HG02678 (cell line): ENCODE results near the gene DNAJA4.
"Not testable (repeated sequence)": the region's sequence is repeated elsewhere in the genome, so short reads cannot be mapped to it uniquely, and the experiment has no call there.

Experiments used
- ATAC-seq: cut with Tn5 transposase; IDR thresholded peaks from one replicate; pipeline ENCODE4 v1.9.1; 2021; ENCODE audit warnings: mild to moderate bottlenecking, moderate library complexity; ENCODE audit not compliant: unreplicated experiment

Gene DNAJA4

GRCh38 chr15:78243491-78243941 is 20.8 kb upstream of the DNAJA4 start:
- no peak for ATAC-seq

- ATAC-seq: no peak
Observed at GRCh38 chr15:78244101-78244500, 20.3 kb upstream of the DNAJA4 start.

- no peak for ATAC-seq
Observed at GRCh38 chr15:78244893-78245292, 19.5 kb upstream of the DNAJA4 start.

GRCh38 chr15:78245392-78245791 is 19.0 kb upstream of the DNAJA4 start:
- not testable (repeated sequence) for ATAC-seq

DNA sequence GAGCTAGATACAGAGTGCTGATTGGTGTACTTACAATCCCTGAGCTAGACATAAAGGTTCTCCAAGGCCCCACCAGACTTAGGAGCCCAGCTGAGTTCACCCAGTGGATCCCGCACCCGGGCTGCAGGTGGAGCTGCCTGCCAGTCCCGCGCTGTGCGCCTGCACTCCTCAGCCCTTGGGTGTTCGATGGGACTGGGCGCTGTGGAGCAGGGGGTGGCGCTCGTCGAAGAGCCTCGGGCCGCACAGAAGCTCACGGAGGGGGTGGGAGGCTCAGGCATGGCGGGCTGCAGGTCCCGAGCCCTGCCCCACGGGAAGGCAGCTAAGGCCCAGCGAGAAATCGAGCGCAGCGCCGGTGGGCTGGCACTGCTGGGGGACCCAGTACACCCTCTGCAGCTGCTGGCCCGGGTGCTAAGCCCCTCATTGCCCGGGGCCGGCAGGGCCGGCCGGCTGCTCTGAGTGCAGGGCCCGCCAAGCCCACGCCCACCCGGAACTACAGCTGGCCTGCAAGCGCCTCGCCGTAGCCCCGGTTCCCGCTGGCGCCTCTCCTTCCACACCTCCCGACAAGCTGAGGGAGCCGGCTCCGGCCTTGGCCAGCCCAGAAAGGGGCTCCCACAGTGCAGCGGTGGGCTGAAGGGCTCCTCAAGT is 18.3 kb upstream of the DNAJA4 start:
- not testable (repeated sequence) for ATAC-seq

DNA sequence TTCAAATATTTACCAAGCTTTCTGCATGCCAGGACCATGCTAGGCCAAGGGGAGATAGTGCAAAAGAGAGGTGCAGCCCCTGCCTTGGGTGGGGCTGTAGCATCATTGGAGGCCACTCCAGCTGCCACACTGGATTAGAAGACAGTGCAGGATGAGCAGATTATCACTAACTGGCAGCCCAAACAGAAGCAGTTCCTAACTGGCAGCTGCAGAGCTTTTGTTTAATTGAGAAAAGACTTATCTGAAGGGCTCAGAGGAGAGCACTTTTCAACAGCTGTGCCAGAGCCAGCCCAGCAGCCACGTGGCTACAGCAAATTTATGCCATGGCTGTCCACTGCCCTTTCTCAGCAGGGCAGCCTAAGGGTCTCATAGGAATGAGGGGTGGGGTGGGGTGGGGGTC is 16.5 kb upstream of the DNAJA4 start:
- ATAC-seq: no peak

DNA sequence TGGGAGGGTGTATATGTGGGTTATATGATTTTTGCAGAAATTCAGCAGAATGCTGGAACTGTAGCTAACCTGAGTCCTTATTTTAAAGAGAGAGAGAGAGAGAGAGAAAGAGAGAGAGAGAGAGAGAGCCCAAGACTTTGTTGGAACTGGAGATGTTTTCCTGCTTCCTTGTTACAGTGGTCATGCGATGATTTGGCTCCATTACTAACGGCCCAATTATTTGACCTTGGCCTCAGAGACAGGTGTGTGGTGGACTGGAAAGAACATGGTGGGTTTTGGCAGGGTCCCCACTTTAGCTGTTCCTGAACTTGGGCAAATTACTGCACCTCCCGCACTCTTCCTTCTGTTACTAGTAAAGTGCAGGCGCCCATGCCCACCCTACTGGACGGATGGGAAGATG is 15.2 kb upstream of the DNAJA4 start:
- ATAC-seq: no peak

- ATAC-seq: no peak
Observed at GRCh38 chr15:78251136-78251535, 13.2 kb upstream of the DNAJA4 start.

- no peak for ATAC-seq
Observed at GRCh38 chr15:78255421-78256043, 8.8 kb upstream of the DNAJA4 start.

- no peak for ATAC-seq
Observed at GRCh38 chr15:78256044-78256437, 8.3 kb upstream of the DNAJA4 start.

DNA sequence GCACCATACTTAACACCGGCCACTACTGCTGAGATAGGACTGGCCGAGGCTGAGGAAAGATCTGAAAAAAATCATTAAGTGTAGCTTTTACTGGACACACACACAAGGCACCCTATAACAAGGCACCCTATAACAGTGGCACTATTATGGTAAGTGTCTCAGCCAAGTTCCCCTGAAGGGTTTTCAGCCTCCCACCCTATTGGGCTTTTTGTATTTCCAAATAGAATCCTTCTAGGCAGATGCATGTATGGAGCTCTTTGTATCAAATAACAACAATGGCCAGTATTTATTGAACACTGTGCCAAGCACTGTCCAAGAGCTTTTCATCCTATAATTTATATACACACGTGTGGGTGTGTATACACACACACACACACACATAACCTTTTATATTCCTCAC is 6.7 kb upstream of the DNAJA4 start:
- ATAC-seq: no peak

DNA sequence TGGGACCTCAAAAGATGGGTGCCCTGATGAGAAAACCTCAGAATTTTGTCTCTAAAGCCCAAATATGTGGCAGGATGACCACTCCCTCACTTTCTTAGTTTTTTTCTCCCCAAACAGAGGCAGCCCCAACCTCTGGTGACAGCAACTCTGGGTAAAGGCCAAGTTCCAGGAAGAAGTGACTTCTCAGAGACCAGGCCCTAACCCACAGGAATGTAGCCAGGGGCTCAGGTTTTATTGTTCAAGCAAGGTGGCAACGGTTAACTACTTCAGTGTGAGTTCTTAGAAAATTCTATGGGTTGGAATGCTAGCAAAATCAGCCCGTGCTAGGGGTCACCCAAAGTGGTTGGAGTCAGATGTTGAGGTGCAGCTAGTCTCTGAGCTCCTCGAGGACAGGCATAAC is 5.1 kb upstream of the DNAJA4 start:
- no peak for ATAC-seq

DNA sequence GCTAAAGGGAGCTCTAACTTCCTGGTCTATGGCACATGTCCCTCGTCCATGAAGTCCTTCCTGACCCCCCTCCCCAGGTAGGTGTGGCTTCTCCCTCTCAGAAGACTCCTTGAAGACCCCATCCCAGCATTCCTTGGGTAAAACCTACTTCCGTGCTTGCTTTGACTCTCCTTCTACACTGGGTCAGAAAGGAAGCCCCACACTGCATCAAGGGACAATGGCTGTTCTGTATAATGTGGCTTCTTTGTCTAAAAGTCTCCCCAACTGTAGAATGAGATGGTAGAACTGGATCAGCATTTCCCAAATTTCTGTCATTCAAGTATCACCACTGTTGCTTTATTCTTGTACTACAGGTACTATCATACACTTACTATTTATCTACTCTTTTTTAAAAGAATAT is 3.9 kb upstream of the DNAJA4 start:
- no peak for ATAC-seq

DNA sequence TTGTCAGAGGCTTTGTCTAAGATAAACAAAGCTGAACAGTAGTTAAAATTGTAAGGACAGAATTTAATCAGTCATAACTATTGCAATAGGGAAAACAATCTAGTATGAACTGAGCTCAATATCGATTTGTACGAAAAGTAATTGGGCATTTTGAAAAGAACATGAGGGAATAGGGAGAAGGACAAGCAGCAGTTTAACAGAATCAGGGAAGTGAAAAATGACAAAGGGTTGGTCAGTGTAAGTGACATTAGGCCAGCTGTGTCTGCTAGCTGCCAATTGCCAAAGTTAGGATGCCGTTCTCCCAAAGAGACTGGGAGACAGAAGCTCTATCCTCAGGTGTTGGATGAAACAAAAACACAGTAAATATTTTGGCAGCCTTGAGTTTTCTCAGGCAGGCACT is 3.3 kb upstream of the DNAJA4 start:
- ATAC-seq: no peak

GRCh38 chr15:78263351-78263781 is 996 bp upstream of the DNAJA4 start:
- no peak for ATAC-seq

DNA sequence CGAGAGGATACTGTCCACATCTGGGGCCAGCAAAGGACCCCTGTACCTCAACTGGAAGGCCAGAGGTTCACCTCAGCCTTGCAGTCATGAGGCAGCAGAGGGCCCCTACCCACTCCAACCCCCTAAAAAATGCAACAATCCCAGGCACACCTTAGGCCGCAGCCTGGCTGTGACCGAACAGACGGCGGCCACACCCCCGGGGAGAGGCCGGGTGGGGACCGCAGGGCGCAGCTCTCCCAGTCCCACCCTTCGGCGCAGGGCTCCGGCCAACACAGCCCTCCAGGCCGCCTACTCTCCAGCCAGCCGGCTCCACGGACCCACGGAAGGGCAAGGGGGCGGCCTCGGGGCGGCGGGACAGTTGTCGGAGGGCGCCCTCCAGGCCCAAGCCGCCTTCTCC is 457 bp upstream of the DNAJA4 start:
- ATAC-seq: no peak

GRCh38 chr15:78265137-78265460 is 737 bp downstream of the DNAJA4 start:
- ATAC-seq: no peak

- ATAC-seq: no peak
Observed at GRCh38 chr15:78265752-78266224, 1.4 kb downstream of the DNAJA4 start.

GRCh38 chr15:78266229-78266628 is 1.9 kb downstream of the DNAJA4 start:
- no peak for ATAC-seq

DNA sequence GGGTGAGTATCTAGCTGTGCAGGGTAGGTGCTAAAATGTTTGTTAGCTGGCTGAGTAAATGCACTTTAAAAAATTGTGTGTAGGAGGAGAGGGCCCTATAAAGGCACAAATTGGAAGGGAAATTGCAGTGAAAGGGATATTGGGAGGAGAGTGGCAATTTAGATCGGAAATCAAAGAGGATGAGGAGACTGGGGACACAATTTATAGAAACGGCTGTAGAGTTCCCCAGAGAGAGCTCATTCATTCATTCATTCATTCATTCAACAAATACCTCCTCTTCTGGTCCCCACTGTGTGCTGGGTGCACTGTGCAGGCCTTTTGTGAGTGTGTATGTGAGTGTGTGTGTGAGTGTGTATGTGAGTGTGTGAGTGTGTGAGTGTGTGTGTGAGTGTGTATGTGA is 2.4 kb downstream of the DNAJA4 start:
- no peak for ATAC-seq

- no peak for ATAC-seq
Observed at GRCh38 chr15:78272316-78272715, 8.0 kb downstream of the DNAJA4 start.

GRCh38 chr15:78272776-78273175 is 8.4 kb downstream of the DNAJA4 start:
- ATAC-seq: no peak

GRCh38 chr15:78274994-78275393 is 10.6 kb downstream of the DNAJA4 start:
- no peak for ATAC-seq
